T-helper 17 cell (primary cell): ENCODE data around the gene KLHL11. TPM values are rescaled to one million over a fixed set of nuclear protein-coding genes. Genes with fewer than 3 reads are reported as not detected.

ENCODE experiments used
- ATAC-seq: fragments of 150-1000 bp; cut with Tn5 transposase; 2 replicates; pipeline ENCODE4 v1.10.0; 2021; ENCODE audit warnings: mild to moderate bottlenecking, moderate library complexity
- DNase-seq, 3 donors: peaks; one replicate each; pipeline versions ENCODE4 v3.0.0 to v3.0.0-alpha.2; 2020 to 2021
- H3K9me3 ChIP-seq: one replicate; pipeline ENCODE4 v1.7.0; 2013; ENCODE audit warnings: low read length, mild to moderate bottlenecking; ENCODE audit not compliant: control insufficient read depth, poor library complexity, severe bottlenecking
- H3K27ac Mint-ChIP-seq: one replicate; pipeline ENCODE4 v1.8.0; 2022; ENCODE audit warnings: mild to moderate bottlenecking, moderate library complexity, mixed read lengths
- H3K27me3 Mint-ChIP-seq: one replicate; pipeline ENCODE4 v1.8.0; 2022; ENCODE audit warnings: mixed read lengths
- H3K36me3 Mint-ChIP-seq: one replicate; pipeline ENCODE4 v1.8.0; 2022; ENCODE audit warnings: low read depth, mixed read lengths
- H3K4me1 Mint-ChIP-seq: one replicate; pipeline ENCODE4 v1.8.0; 2022; ENCODE audit warnings: mild to moderate bottlenecking, mixed read lengths
- H3K4me3 Mint-ChIP-seq: one replicate; pipeline ENCODE4 v1.8.0; 2022; ENCODE audit warnings: mild to moderate bottlenecking, moderate library complexity, mixed read lengths
- total RNA-seq, 4 donors: library from RNA in 2 of 4; stranded (reverse) in 2 of 4; gene quantifications; one replicate each; pipeline ENCODE4 v1.2.3 and lab custom pipeline; 2022 to 2026

Gene KLHL11
- total RNA-seq, 2 donors from 2014 or later, result 17.7 to 31.6 TPM

GRCh38 chr17:41822216-41823140 is 42.7 kb downstream of the KLHL11 start:
- no peak for ATAC-seq
- Mint-ChIP-seq H3K36me3 (no peaks in the 10 kb centered on the region), H3K27me3 (no peaks in the 10 kb centered on the region), H3K4me3 (no peak overlapping the region), H3K4me1 (peaks cover 3% of the 10 kb centered on the region), H3K27ac (no peak overlapping the region)
- no peaks in the 10 kb centered on the region for H3K9me3 ChIP-seq
- no peak for DNase-seq

DNA sequence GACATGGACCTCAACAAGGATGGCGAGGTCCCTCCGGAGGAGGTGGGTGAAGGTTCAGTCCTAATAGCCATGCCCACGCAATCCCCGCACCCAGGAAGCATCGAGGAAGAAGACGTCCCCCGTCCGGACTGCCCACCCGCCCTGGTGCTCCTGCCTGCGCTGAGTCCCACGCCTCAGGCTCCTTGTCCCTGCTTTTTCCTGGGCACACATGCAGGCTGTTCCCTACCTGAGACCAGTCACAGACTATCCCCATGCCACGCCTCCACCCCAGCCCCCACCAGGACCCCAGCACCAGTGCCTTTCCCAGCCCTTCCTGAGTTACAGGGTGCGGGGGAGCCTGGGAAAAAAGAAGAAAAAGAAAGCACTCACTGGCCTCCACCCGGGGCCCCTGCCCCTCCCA is 43.4 kb downstream of the KLHL11 start:
- DNase-seq (no peak), ATAC-seq (no peak)
- no peaks in the 10 kb centered on the region for H3K36me3 Mint-ChIP-seq
- H3K27ac Mint-ChIP-seq, result no peak overlapping the region
- H3K9me3 ChIP-seq, result no peaks in the 10 kb centered on the region
- no peaks in the 10 kb centered on the region for H3K27me3 Mint-ChIP-seq
- no peak overlapping the region for H3K4me3 Mint-ChIP-seq
- peaks cover 3% of the 10 kb centered on the region for H3K4me1 Mint-ChIP-seq

DNA sequence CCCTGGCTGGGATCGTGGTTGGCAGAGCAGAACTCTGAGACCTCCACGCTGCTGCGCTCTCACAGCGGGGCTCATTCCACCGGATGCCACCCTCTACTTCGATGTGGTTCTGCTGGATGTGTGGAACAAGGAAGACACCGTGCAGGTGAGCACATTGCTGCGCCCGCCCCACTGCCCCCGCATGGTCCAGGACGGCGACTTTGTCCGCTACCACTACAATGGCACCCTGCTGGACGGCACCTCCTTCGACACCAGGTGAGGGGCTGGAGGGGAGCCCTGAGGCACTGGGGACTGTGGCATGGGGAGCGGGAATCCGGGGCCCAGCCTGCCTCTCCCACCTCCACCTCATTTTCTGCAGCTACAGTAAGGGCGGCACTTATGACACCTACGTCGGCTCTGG is 47.2 kb downstream of the KLHL11 start:
- no peaks in the 10 kb centered on the region for H3K27me3 Mint-ChIP-seq
- ATAC-seq, result no peak
- H3K27ac Mint-ChIP-seq, result no peak overlapping the region
- H3K4me1 Mint-ChIP-seq, result peaks cover 6% of the 10 kb centered on the region
- H3K36me3 Mint-ChIP-seq, result no peaks in the 10 kb centered on the region
- H3K9me3 ChIP-seq, result no peaks in the 10 kb centered on the region
- no peak overlapping the region for H3K4me3 Mint-ChIP-seq
- DNase-seq, result no peak

GRCh38 chr17:41816637-41817320 is 48.4 kb downstream of the KLHL11 start:
- no peaks in the 10 kb centered on the region for H3K9me3 ChIP-seq
- ATAC-seq (no peak), DNase-seq (no peak)
- Mint-ChIP-seq H3K27me3 (no peaks in the 10 kb centered on the region), H3K4me1 (peaks cover 7% of the 10 kb centered on the region), H3K36me3 (no peaks in the 10 kb centered on the region), H3K4me3 (no peak overlapping the region), H3K27ac (no peak overlapping the region)

- H3K4me3 Mint-ChIP-seq, result no peak overlapping the region
- DNase-seq (no peak), ATAC-seq (no peak)
- no peaks in the 10 kb centered on the region for H3K36me3 Mint-ChIP-seq
- no peaks in the 10 kb centered on the region for H3K9me3 ChIP-seq
- H3K4me1 Mint-ChIP-seq, result peaks cover 16% of the 10 kb centered on the region
- no peaks in the 10 kb centered on the region for H3K27me3 Mint-ChIP-seq
- no peak overlapping the region for H3K27ac Mint-ChIP-seq
Observed at GRCh38 chr17:41814195-41814594, 51.0 kb downstream of the KLHL11 start.

- H3K4me1 Mint-ChIP-seq, result peaks cover 16% of the 10 kb centered on the region
- no peak for DNase-seq
Observed at GRCh38 chr17:41813699-41814124, 51.5 kb downstream of the KLHL11 start.

DNA sequence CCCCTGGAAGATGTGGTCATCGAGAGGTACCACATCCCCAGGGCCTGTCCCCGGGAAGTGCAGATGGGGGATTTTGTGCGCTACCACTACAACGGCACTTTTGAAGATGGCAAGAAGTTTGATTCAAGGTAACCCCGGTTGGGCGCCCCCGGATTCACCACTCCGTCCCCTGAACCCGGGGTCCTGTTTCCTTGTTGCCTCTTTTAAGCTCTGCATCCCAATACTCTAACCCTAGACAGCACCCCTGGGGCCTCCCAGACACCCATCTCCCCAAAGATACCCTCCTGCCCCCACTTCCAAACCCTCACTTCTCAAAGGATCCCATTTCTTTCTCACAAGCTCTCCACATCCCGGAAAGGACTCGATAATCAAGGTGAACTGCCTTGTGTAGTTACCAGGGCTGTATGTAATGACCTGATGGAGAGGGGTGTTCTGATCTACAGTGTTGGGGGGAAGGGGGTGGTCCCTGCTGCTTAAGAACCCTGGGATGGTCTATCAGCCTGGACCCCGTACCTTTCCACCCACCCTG is 52.0 kb downstream of the KLHL11 start:
- no peaks in the 10 kb centered on the region for H3K27me3 Mint-ChIP-seq
- DNase-seq, result no peak
- H3K27ac Mint-ChIP-seq, result no peak overlapping the region
- no peaks in the 10 kb centered on the region for H3K36me3 Mint-ChIP-seq
- H3K4me3 Mint-ChIP-seq, result peak overlapping the region; percentile 69
- no peak for ATAC-seq
- H3K9me3 ChIP-seq, result no peaks in the 10 kb centered on the region
- peaks cover 16% of the 10 kb centered on the region for H3K4me1 Mint-ChIP-seq

More at GRCh38 chr17:41813699-41814124, 51.5 kb downstream of the KLHL11 start:
- no peaks in the 10 kb centered on the region for H3K36me3 Mint-ChIP-seq
- no peak overlapping the region for H3K4me3 Mint-ChIP-seq
- H3K9me3 ChIP-seq, result no peaks in the 10 kb centered on the region
- H3K27ac Mint-ChIP-seq, result no peak overlapping the region
- ATAC-seq, result no peak
- H3K27me3 Mint-ChIP-seq, result no peaks in the 10 kb centered on the region

DNA sequence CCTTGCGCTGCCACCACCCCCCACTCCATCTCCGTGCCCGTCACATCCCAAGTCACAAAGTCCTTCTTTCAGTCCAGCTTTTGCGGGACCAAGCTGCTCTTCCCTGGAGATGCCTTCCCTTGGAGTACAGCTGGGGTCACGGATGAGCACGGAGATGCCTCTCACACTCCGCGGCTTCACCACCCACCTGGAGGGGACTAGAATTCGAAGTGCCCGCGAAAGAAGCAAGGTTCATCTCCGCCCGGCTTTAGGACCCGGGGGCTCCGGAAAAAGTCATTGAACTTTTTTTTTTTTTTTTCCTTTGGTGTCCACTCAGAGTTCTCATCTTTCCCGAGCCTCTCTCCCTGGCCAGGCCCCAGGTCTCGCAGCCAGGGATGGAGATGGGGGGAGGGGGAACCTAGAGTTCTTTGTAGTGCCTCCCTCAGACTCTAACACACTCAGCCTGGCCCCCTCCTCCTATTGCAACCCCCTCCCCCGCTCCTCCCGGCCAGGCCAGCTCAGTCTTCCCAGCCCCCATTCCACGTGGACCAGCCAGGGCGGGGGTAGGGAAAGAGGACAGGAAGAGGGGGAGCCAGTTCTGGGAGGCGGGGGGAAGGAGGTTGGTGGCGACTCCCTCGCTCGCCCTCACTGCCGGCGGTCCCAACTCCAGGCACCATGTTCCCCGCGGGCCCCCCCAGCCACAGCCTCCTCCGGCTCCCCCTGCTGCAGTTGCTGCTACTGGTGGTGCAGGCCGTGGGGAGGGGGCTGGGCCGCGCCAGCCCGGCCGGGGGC is 52.7 kb downstream of the KLHL11 start, which contains the start of gene FKBP10:
Gene FKBP10, plus strand, starts transcription at position 624 of the 771 bp plus-strand sequence. Its CDS starts 31 bp downstream, at position 655.
- no peaks in the 10 kb centered on the region for H3K27me3 Mint-ChIP-seq
- ATAC-seq (peak; percentile 7), DNase-seq (no peak)
- H3K4me3 Mint-ChIP-seq, result peak within 1 kb of the TSS; percentile 96
- H3K4me1 Mint-ChIP-seq, result peaks cover 16% of the 10 kb centered on the region
- no peaks in the 10 kb centered on the region for H3K36me3 Mint-ChIP-seq
- peak within 1 kb of the TSS; percentile 71 for H3K27ac Mint-ChIP-seq
- no peaks in the 10 kb centered on the region for H3K9me3 ChIP-seq

DNA sequence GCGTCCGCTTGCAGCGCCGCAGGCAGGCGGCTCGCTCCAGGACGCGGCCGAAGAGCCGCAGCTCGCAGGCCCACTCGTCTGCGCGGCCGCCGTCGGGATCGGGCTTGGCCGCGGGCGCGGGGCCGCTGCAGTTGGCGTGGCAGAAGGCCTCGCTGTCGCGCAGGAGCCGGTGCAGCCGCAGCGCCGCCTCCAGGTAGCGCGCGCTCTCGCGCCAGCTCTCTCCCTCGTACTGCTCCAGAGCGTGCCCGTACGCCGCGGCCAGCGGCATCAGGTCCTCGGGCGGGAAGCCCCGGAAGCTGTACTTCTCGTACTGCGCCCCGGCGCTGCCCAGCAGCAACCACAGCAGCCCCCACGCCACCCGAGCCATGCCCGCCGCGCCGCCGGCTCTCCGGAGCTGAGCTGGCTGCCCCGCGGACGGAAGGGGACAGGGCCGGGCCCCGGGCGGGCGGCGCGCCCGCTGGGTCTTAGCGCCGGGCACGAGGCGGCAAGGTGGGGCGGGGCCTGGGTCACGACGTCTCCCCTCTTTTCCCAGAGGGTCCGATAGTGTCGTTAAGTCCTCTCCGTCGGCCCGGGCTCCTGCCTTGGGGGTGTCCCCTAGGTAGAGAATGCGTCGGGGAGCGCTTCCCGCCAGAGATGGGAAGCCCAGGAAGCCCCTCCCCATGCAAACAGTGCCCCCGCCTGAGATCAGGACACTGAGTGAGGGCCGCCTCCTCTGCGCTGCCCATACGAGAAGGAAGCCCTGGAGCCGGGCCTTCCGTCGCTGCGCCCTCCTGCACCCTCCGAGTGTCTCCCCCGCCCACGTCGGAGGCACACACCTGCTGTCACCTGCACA is 53.5 kb downstream of the KLHL11 start, which contains the start of gene P3H4:
Gene P3H4, minus strand, starts transcription at position 401 of the 832 bp plus-strand sequence. Its CDS starts 34 bp downstream, at position 367.
- Mint-ChIP-seq H3K4me1 (peaks cover 16% of the 10 kb centered on the region), H3K27ac (peak within 1 kb of the TSS; percentile 71), H3K27me3 (no peaks in the 10 kb centered on the region), H3K36me3 (no peaks in the 10 kb centered on the region), H3K4me3 (peak within 1 kb of the TSS; percentile 96)
- H3K9me3 ChIP-seq, result no peaks in the 10 kb centered on the region
- ATAC-seq (peak; percentile 95), DNase-seq (peak; percentile 55 to 68 (median 61))

- Mint-ChIP-seq H3K36me3 (no peaks in the 10 kb centered on the region), H3K27ac (peak overlapping the region; percentile 51), H3K27me3 (no peaks in the 10 kb centered on the region), H3K4me3 (peak overlapping the region; percentile 96), H3K4me1 (peaks cover 16% of the 10 kb centered on the region)
- no peaks in the 10 kb centered on the region for H3K9me3 ChIP-seq
- ATAC-seq (peak; percentile 56), DNase-seq (no peak)
Observed at GRCh38 chr17:41810659-41811548, 54.3 kb downstream of the KLHL11 start.

DNA sequence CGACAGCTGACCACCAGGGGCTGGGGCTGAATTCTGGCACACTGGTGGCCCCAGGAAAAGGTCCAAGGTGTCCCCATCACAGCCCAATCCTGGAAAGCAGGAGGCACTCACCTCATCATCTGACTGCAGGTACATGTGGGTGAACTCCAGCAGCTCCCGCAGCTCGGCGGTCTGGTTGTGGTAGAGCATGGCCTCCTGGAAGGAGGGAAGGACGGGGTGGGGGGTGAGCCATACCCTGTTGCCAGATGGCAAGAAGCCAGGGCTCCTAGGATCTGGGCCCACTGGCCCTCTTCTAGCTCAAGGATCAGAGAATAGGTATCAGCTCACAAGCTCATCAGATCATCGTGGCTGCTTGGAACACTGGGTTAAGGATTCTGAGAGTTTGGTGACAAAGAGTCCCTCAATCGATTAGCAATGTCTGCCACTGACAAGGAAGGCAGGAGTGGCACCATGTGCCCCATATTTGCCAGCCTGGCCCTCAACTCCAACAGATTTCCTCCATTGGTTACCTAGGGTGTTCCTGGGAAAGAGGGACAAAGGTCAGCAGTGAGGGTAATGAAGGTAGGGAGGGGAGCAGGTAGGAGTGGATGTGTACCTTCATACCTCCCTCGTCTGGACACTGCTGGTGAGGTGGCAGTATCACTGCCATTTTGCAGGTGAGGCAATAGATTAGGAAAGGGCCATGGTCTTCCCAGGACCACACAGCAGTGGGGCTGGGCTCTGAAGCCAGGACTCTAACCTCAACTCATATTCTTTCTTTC is 58.4 kb downstream of the KLHL11 start:
- no peak for DNase-seq
- H3K36me3 Mint-ChIP-seq, result no peaks in the 10 kb centered on the region
- no peak for ATAC-seq
- H3K27ac Mint-ChIP-seq, result no peak overlapping the region
- no peak overlapping the region for H3K4me3 Mint-ChIP-seq
- no peaks in the 10 kb centered on the region for H3K27me3 Mint-ChIP-seq
- no peaks in the 10 kb centered on the region for H3K9me3 ChIP-seq
- peaks cover 9% of the 10 kb centered on the region for H3K4me1 Mint-ChIP-seq
